ENCODE measurements around the gene ARHGAP8. TPM values are rescaled to one million over a fixed set of nuclear protein-coding genes. Genes with fewer than 3 reads are reported as not detected.

ARHGAP8 gene
- total RNA-seq, 1 donor from 2014 or later: 0.49 TPM

DNA sequence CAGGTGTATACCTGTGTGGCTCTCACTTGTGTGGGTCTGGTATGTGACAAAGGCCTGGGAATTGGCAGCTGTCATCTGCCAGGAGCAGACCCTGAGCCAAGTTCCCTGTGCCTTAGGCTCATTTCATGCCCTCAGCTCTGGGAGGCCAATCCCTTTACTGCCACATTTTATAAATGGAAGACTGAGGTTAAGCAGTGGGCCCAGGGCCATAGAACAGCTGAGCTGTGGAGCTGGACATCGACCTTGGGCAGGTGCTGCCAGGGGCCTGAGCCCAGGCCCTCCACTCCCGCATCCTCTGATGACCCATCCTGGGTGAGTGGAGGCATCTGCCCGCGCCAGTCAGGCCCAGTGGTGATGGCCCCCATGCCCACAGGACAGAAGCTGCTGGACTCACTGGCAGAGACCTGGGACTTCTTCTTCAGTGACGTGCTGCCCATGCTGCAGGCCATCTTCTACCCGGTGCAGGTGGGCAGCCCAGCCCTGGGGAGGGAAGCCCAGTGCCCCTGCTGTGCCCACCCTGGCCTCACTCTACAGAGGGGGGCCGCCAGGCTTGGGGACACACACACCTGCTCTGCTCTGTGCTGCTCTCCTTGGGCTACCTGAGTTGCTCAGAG is 20.9 kb upstream of the ARHGAP8 start:
- POLR2A ChIA-PET: no interaction called here
- CTCF ChIA-PET: interaction anchor here (2.3 kb wide), 1 partner anchor 33 kb away, joined by 11 read pairs; no protein-coding TSS in a partner anchor
- H3K27me3 Mint-ChIP-seq: peaks cover 2% of the 10 kb centered on the region
- ATAC-seq (ENCODE audit: low read depth) (no peak), DNase-seq (no peak)
- H3K36me3 Mint-ChIP-seq (ENCODE audit: low read depth): peaks cover 9% of the 10 kb centered on the region
- H3K9me3 Mint-ChIP-seq: no peaks in the 10 kb centered on the region
- TF ChIP-seq, protein P1, sequence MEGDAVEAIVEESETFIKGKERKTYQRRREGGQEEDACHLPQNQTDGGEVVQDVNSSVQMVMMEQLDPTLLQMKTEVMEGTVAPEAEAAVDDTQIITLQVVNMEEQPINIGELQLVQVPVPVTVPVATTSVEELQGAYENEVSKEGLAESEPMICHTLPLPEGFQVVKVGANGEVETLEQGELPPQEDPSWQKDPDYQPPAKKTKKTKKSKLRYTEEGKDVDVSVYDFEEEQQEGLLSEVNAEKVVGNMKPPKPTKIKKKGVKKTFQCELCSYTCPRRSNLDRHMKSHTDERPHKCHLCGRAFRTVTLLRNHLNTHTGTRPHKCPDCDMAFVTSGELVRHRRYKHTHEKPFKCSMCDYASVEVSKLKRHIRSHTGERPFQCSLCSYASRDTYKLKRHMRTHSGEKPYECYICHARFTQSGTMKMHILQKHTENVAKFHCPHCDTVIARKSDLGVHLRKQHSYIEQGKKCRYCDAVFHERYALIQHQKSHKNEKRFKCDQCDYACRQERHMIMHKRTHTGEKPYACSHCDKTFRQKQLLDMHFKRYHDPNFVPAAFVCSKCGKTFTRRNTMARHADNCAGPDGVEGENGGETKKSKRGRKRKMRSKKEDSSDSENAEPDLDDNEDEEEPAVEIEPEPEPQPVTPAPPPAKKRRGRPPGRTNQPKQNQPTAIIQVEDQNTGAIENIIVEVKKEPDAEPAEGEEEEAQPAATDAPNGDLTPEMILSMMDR (IDR thresholded peaks at IDR 0.05): no peak
- no peak overlapping the region for H3K4me3 Mint-ChIP-seq
- peaks cover 13% of the 10 kb centered on the region for H3K4me1 Mint-ChIP-seq
- no peak overlapping the region for H3K27ac Mint-ChIP-seq
- intact Hi-C loops (cut with micrococcal nuclease): no loop called here

GRCh38 chr22:44732017-44732561 is 20.3 kb upstream of the ARHGAP8 start:
- Mint-ChIP-seq H3K4me3 (no peak overlapping the region), H3K36me3 (ENCODE audit: low read depth) (peaks cover 9% of the 10 kb centered on the region), H3K4me1 (peaks cover 13% of the 10 kb centered on the region), H3K27ac (no peak overlapping the region), H3K27me3 (peaks cover 2% of the 10 kb centered on the region), H3K9me3 (no peaks in the 10 kb centered on the region)
- intact Hi-C loops (cut with micrococcal nuclease): no loop called here
- TF ChIP-seq, protein P1 (IDR thresholded peaks at IDR 0.05): no peak
- ChIA-PET CTCF (no interaction called here), POLR2A (no interaction called here)
- no peak for ATAC-seq (ENCODE audit: low read depth)
- DNase-seq: no peak

DNA sequence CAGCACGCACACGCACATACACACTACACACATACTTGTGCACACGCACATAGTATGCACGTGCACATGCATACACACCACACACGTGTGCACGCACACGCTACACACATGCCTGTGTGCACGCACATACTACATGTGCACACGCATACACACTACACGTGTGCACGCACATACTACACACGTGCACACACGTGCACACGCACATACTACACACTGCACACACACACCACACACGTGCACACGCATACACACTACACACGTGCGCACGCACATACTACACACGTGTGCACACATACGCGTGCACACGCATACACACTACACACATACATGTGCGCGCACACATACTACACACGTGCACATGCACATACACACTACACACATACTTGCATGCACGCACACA is 19.7 kb upstream of the ARHGAP8 start:
- TF ChIP-seq, protein P1 (IDR thresholded peaks at IDR 0.05): no peak
- ATAC-seq (ENCODE audit: low read depth) (no peak), DNase-seq (no peak)
- CTCF ChIA-PET: interaction anchor here (0.8 kb wide), 1 partner anchor 22 kb away, joined by 4 read pairs; no protein-coding TSS in a partner anchor
- intact Hi-C loops (cut with micrococcal nuclease): no loop called here
- H3K27ac Mint-ChIP-seq: no peak overlapping the region
- H3K27me3 Mint-ChIP-seq: peaks cover 2% of the 10 kb centered on the region
- no peaks in the 10 kb centered on the region for H3K9me3 Mint-ChIP-seq
- peaks cover 13% of the 10 kb centered on the region for H3K4me1 Mint-ChIP-seq
- peaks cover 3% of the 10 kb centered on the region for H3K36me3 Mint-ChIP-seq (ENCODE audit: low read depth)
- POLR2A ChIA-PET: no interaction called here
- no peak overlapping the region for H3K4me3 Mint-ChIP-seq

DNA sequence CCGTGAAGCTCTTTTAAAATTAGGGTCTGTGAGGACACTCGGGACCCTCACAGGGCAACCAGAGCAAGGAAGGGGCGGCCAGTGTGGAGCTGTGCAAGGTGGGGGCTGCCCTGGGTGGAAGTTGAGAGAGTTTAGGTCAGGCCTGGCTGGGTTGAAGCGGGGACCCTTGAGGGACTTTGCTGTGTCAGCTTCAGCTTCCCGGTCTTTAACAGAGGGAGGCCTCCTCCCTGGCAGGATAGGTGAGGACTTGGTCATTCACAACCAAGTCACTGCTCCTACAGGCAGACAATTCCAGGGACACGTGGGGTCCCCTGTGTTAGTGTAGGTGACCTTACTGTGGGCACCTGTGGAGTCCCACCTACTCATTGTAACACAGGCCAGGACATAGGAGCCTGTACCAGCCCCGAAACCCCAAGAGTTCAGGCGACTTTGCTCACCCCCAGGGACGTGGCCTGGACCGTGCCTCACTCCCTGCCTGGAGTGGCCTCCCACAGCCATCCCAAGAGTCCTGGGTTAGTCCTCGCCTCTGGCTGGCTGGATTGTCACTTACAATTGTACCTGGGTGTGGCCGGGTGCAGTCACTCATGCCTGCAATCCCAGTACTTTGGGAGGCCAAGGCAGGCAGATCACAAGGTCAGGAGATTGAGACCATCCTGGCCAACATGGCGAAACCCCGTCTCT is 18.8 kb upstream of the ARHGAP8 start:
- Mint-ChIP-seq H3K27ac (no peak overlapping the region), H3K9me3 (no peaks in the 10 kb centered on the region), H3K4me1 (peaks cover 13% of the 10 kb centered on the region), H3K27me3 (peaks cover 2% of the 10 kb centered on the region), H3K4me3 (no peak overlapping the region), H3K36me3 (ENCODE audit: low read depth) (peaks cover 2% of the 10 kb centered on the region)
- CTCF ChIA-PET: interaction anchor here (0.8 to 4.7 kb wide), 3 partner anchors 23 to 49 kb away, joined by 4 to 53 read pairs (median 8); no protein-coding TSS in a partner anchor
- DNase-seq: no peak
- POLR2A ChIA-PET: no interaction called here
- TF ChIP-seq, protein P1 (IDR thresholded peaks at IDR 0.05): no peak
- no peak for ATAC-seq (ENCODE audit: low read depth)
- intact Hi-C loops (cut with micrococcal nuclease): no loop called here

DNA sequence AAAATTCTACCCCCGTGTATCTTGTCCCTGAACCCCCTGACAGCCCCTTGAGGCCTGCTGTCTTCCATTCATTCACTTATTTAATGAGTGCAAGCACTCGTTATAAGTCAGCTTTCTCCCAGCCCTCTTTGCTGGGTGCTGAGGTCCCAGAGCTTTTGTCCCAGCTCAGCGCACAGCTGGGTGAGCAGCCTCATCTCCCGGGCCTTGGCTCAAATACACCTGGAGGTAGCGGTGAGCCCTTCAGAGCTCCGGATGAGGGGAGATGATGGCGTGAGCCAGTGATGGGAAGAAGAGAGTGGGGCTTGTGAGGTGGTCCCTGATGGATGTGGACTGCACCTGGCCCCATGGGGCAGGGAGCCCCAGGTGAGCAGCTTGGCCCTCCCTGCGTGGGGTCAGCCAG is 18.1 kb upstream of the ARHGAP8 start:
- H3K27ac Mint-ChIP-seq: no peak overlapping the region
- TF ChIP-seq, protein P1 (IDR thresholded peaks at IDR 0.05): no peak
- ChIA-PET CTCF (interaction anchor here (0.8 to 4.7 kb wide), 3 partner anchors 37 to 70 kb away, joined by 3 to 53 read pairs (median 8); no protein-coding TSS in a partner anchor), POLR2A (interaction anchor here (0.5 kb wide), 1 partner anchor 15 kb away, joined by 3 read pairs; no protein-coding TSS in a partner anchor)
- ATAC-seq (ENCODE audit: low read depth): no peak
- H3K4me1 Mint-ChIP-seq: peaks cover 8% of the 10 kb centered on the region
- no peak for DNase-seq
- H3K9me3 Mint-ChIP-seq: no peaks in the 10 kb centered on the region
- intact Hi-C loops (cut with micrococcal nuclease): no loop called here
- peaks cover 2% of the 10 kb centered on the region for H3K27me3 Mint-ChIP-seq
- H3K36me3 Mint-ChIP-seq (ENCODE audit: low read depth): peaks cover 2% of the 10 kb centered on the region
- H3K4me3 Mint-ChIP-seq: no peak overlapping the region
